ENCODE results near the gene COL3A1.
A peak's percentile ranks its signal among the peaks of the same experiment; 100 is the strongest.

Gene COL3A1

DNA sequence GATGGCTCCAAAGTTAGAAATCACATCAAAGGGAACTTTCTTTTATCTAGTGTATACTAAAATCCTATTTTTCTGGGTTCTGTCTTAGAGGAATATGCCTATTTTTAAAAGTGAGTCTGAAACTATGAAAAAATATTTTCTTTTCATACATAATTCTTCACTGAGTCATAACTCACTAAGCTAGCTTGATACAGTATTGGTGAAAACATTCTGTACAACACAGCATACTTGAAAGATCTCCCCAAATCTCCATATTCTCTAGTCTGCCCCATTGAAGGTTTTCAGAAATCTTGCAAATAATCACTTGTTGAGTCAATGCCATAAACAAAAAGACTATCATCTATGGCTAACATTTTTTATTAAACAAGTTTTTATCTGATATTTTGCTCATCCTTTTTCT, 44.5 kb downstream of the COL3A1 start:
- no peak for DNase-seq

DNA sequence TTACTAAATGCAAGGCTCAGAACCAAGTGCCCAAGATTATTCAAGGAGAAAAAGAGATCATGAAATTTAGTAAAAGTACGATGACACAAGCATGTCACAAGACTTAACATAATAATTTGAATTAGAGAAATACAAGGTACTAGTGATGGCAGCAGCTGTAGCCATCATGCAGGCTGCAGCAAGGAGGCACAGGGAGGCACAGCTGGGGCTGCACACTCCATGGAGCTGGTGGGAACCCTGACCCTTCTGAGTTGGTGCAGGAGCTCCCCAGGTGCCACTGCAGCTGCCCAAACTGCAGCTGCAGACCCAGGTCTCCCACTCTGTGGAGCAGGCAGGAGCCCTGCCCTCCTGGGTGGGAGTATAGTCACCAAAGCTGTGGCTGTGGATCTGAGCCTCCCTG, 46.0 kb downstream of the COL3A1 start:
- DNase-seq, result no peak

DNA sequence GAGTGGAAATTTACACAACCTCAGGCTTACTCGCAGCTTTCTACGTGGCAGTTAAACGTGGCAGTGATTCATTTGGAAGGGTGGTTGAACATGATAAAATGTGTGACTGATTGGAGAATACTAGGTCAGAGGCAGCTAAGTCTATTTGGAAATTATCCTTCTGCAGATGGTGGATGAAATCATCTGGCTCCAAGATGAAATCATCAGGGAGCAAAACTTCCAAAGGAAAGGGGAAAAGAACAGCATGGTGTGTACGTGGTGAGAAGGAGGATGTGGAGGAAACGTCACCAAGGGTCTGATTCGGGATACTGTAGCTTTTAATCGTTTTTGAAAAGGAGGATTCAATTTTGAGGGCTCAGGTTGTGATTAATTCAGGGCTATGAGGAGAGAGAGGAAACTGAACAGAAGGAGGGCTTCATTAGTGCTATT, 47.9 kb downstream of the COL3A1 start:
- no peak for DNase-seq

DNA sequence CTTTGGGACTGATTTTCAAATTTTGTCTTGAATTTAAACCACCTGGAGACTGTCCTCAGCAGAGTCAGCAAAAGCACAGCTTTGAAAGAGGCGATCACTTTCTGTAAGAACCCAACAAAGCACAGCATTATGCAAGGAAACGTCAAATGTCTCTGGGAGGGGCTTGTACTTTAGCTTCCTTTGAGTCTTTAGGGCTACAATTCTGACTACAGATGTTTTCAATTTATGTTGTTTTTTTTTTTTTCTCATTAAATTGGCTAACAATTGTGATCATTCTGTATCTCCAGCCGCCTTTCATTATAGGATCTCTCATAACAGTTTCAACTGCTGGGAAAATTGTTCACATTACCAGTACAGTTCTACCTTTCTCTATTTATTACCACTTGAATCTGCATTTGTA, 48.3 kb downstream of the COL3A1 start:
- no peak for DNase-seq

- DNase-seq, result no peak
Observed at GRCh38 chr2:189024901-189025618, 50.9 kb downstream of the COL3A1 start.

- peak; percentile 4 for DNase-seq
Observed at GRCh38 chr2:189037518-189037917, 63.3 kb downstream of the COL3A1 start.

DNA sequence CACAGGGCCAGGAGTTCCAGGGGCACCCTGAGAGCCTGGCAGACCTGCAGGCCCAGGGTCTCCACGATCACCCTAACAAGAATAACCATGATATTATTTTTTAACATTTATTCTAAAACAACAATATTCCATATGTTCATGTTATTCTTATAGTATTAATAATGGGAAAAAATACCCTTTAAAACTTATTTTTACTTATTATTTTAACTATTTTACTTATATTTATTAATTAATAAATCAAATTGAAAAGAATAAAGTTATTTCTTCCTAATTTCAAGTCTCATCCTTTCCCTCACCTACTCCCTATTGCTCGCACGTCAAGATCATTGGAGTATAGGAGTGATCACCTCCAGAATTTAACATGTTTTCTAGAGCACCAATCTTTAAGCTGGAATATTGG, 71.7 kb downstream of the COL3A1 start:
- no peak for DNase-seq

DNA sequence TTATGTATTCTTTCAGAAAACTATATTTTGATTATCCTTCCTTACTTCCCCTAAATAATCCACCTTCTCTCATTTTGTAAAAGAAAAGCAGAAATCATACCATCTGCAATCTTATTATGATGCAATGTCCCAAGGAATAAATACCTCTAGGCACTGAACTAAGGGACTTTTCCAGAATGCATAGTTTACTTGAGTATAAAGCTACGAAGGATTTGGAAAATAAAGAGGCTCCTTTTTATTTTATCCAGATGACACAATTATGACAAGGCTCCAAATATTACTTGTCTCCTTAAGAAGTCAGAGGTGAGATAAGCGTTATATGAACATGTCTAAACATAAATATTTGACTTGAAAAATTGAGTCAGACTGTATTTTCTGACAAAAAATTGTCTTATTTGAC, 72.1 kb downstream of the COL3A1 start:
- no peak for DNase-seq

DNA sequence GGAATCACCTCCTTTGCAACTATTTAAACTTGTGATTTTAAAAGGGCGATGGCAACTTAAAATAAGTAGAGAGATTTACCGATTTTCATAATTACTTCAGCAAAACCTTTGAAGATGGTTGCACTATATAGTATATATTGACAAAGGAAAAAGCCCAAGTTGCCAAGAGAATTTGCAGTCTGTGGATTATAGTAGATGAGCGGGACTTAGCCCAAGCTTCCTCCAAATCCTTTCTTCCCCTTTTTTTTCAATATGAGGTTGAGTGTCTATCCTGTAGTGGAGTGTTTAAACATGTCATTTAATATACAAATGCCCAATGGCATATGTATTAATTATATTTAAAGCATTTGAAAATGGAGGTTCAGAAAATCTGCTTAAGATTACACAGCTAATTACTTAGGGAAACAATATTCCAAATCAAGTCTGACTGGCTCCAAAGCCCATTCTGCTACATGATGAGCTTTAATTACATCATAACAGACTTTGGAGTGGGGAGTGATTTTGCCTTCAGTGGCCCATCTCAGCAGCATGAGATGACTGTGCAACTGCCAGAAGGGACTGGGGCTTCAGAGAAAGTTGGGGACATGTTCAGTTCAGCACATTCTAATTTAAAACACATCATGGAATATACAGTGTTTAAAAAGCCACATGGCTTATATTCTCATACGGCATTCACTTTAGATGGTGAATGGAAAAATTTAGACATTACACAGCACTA, 73.2 kb downstream of the COL3A1 start:
- no peak for DNase-seq

DNA sequence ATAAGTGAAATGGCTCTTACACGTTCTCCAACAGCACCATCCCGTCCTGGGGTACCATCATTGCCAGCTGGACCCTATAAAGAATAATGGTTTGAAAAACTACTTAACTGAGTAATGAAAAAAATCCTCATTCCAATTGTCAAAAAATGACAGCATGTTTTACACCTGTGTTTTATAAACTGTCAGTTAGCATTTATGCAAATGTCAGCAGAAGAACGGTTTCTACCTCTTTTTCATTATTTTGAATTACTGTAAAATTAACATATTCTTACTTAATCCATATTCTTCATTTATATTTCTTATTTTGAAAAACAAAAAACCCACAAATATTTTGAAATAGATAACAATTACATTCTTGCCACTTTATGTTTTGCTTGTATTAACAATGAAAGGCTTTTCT, 74.0 kb downstream of the COL3A1 start:
- DNase-seq, result no peak

- DNase-seq, result no peak
Observed at GRCh38 chr2:189049709-189050164, 75.6 kb downstream of the COL3A1 start.

DNA sequence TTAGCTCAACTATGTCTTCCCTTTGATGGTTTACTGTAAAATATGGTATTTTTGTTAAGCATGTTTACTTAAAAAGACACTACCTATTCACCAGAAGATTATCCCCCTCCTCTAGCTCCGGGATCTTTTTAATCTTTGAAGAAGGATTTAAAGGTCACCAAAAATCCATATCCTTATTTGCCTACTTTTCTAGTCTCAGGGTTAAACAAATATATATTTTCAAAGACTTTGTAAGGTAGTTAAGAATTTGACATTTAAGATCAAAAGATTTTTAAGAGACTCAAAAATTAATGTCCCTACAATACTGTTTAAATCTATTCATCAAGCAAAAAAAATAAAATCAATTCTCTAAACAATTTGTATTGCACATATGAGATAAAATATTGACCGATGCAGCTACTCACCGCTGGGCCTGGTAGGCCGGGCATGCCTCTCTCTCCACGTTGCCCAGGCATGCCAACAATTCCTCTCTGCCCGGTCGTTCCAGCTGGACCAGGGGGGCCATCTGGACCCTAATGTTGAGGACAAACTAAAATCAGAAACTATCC, 76.1 kb downstream of the COL3A1 start:
- DNase-seq, result no peak

- DNase-seq, result no peak
Observed at GRCh38 chr2:189056200-189057106, 82.3 kb downstream of the COL3A1 start.

- no peak for DNase-seq
Observed at GRCh38 chr2:189057316-189057715, 83.1 kb downstream of the COL3A1 start.

DNA sequence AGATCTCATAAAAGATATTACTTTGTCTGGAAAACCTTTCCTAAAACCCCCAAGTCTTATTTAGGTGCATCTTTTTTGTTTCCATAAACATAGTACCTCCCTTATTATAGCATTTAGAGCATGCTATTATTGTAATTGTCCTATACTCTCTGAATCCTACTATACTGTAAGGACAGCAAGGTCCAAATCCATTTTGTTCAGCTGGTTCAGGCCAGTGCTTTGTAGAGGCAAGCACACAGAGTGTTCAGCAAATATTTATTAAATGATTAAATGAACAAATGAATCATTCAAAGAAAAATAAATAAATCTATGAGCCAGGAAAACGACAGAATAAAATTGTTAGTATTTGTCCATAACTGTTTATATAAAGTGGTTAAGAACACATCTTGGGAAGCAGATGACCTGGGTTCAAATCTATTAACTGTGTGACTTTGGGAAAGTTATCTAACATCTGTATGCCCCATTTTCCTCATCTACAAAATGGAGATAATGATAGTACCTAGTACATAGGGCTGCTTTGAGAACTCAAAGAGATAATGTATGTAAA, 86.0 kb downstream of the COL3A1 start:
- DNase-seq, result no peak

Data from kidney glomerular epithelial cell (primary cell).